ENCODE results near the gene IMPDH2. TPM values are rescaled to one million over a fixed set of nuclear protein-coding genes. Genes with fewer than 3 reads are reported as not detected.

The IMPDH2 gene
- total RNA-seq, 2 experiments from 2014 or later, result 295 to 360 TPM

DNA sequence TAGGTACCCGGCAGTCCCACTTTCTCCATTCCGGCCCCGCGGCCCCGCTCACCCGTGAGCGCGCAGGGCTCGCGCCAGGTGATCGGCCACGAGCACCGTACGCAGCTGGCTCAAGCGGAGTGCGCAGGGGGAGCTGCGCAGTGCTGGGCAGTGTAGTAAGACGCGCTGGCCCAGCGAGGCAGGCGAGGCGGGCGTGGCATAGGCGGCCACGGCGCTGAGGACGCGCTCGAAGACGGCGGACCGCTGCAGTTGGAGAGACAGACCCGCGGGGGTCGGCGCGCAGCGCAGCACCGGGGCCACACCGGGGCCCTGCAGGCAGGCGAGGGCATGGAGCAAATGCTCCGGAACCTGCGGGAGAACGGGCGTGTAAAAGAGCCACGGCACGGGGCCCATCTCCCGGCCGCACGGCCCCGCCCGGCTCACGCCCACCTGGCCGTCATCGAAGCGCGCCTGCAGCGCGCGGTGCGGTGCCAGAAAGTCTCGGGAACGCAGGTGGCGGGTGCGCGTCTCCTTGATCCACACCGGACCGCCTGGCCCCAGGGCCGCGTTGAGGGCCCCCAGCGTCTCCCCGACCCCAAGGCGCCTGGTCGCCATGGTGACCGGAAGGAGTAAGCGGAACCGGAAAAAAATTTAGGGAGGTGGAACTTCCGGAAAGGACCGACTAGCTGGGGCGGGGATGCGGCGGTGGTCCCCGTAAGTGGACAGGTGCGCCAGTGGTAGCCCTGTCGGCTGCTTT, 11.1 kb downstream of the IMPDH2 start, which contains the start of gene DALRD3:
Gene DALRD3 (minus strand): TSS at position 610 of the 736 bp plus-strand sequence. CDS start 16 bp downstream, at position 594.
- BruUV-seq (replicated peaks), result no TSS peak
- peak within 1 kb of the TSS; percentile 90 for H3K4me2 ChIP-seq (ENCODE audit: low read length)
- intact Hi-C loops (cut with micrococcal nuclease; ENCODE audit: unreplicated experiment), result no loop called here
- peaks cover 30% of the 10 kb centered on the region; the same call in 1 of the 2 replicates for H3K79me2 ChIP-seq (ENCODE audit: insufficient read depth, low read depth, low read length)
- H3K9me3 ChIP-seq (ENCODE audit: low read length), result no peaks in the 10 kb centered on the region
- H3K9me2 ChIP-seq (ENCODE audit: insufficient read depth, low read length), result no peaks in the 10 kb centered on the region
- H2AFZ ChIP-seq (ENCODE audit: low read length), result no peak within 1 kb of the TSS; the same call in 1 of the 2 replicates
- H3K36me3 ChIP-seq (ENCODE audit: insufficient read depth, low read length), result peaks cover 47% of the 10 kb centered on the region
- DNase-seq (ENCODE audit: low spot score), result peak; percentile 85
- ChIA-PET CTCF (ENCODE audit: unreplicated experiment) (interaction anchor here (1.1 kb wide), 1 partner anchor 10 kb away, joined by 3 read pairs; the partner anchor contains the start of gene WDR6), POLR2A (interaction anchor here (2.0 kb wide), 2 partner anchors 11 to 27 kb away, joined by 6 to 9 read pairs; partner anchors contain the start of gene WDR6)
- H3K27ac ChIP-seq (ENCODE audit: low read depth, low read length, poor library complexity, severe bottlenecking), result peak within 1 kb of the TSS; percentile 93
- peaks cover 26% of the 10 kb centered on the region for H3K4me1 ChIP-seq (ENCODE audit: insufficient read depth, low read length, poor library complexity, severe bottlenecking)
- TF ChIP-seq, protein P1, sequence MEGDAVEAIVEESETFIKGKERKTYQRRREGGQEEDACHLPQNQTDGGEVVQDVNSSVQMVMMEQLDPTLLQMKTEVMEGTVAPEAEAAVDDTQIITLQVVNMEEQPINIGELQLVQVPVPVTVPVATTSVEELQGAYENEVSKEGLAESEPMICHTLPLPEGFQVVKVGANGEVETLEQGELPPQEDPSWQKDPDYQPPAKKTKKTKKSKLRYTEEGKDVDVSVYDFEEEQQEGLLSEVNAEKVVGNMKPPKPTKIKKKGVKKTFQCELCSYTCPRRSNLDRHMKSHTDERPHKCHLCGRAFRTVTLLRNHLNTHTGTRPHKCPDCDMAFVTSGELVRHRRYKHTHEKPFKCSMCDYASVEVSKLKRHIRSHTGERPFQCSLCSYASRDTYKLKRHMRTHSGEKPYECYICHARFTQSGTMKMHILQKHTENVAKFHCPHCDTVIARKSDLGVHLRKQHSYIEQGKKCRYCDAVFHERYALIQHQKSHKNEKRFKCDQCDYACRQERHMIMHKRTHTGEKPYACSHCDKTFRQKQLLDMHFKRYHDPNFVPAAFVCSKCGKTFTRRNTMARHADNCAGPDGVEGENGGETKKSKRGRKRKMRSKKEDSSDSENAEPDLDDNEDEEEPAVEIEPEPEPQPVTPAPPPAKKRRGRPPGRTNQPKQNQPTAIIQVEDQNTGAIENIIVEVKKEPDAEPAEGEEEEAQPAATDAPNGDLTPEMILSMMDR (conservative IDR thresholded peaks at IDR 0.05; ENCODE audit: low read length), result no peak
- no peak for TF ChIP-seq EZH2phosphoT487 (IDR thresholded peaks at IDR 0.05; ENCODE audit: borderline replicate concordance, low read depth, low read length)
- H4K20me1 ChIP-seq (ENCODE audit: insufficient read depth, low read length), result 0 out of 2 replicates have a peak, but pooled peaks cover 2% of the 10 kb centered on the region
- H3K4me3 ChIP-seq (ENCODE audit: low read depth, low read length, poor library complexity, severe bottlenecking), result peak within 1 kb of the TSS; percentile 80

DNA sequence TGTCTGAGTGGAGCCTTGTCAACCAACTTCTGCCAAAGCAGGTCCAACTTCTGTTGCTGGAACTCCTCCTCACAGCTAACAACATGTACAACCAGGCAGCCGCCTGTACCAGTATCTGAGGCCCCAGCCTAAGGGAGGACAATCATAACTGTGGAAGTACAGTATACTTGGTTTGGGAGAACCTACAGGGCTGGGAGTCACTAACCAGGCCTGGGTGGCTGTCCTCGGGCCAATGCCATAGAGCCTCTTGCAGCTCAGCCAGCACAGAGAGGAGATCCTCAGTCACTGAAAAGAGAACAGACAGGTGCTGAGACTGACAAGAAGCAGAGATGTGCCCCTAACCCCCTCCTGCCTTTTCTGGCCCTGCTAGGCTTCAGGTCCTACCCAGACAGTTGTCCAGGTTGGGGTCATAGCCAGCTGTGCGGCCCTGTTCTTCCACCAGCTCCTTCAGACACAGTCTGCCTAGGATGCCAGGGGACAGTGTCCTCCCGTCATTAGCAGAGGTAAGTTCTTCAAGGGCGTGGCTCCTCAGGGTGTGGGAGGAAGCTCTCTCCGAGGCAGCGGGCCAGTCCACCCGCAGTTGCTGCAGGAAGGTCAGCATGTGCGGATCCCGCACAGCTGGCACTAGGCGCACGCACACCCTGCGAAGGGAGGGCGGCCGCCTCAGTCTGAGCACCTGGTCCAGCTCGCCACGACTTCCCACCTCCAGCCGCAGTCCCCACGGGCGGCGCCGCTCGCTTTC, 11.8 kb downstream of the IMPDH2 start:
- DNase-seq (ENCODE audit: low spot score), result no peak
- peak overlapping the region; percentile 80 for H3K4me3 ChIP-seq (ENCODE audit: low read depth, low read length, poor library complexity, severe bottlenecking)
- no peak overlapping the region for H2AFZ ChIP-seq (ENCODE audit: low read length)

More for the DNA sequence above, 11.8 kb downstream of the IMPDH2 start:
- H4K20me1 ChIP-seq (ENCODE audit: insufficient read depth, low read length), result no peaks in the 10 kb centered on the region
- POLR2A ChIA-PET, result interaction anchor here (0.5 to 2.0 kb wide), 2 partner anchors 10 to 1481 kb away, joined by 4 to 9 read pairs; partner anchors contain the start of gene WDR6
- peaks cover 23% of the 10 kb centered on the region; the same call in 1 of the 2 replicates for H3K79me2 ChIP-seq (ENCODE audit: insufficient read depth, low read depth, low read length)
- H3K9me3 ChIP-seq (ENCODE audit: low read length), result no peaks in the 10 kb centered on the region
- peaks cover 47% of the 10 kb centered on the region for H3K36me3 ChIP-seq (ENCODE audit: insufficient read depth, low read length)
- no peak for TF ChIP-seq EZH2phosphoT487 (IDR thresholded peaks at IDR 0.05; ENCODE audit: borderline replicate concordance, low read depth, low read length)
- TF ChIP-seq, protein P1 (conservative IDR thresholded peaks at IDR 0.05; ENCODE audit: low read length), result no peak
- intact Hi-C loops (cut with micrococcal nuclease; ENCODE audit: unreplicated experiment), result no loop called here
- no peaks in the 10 kb centered on the region for H3K9me2 ChIP-seq (ENCODE audit: insufficient read depth, low read length)
- CTCF ChIA-PET (ENCODE audit: unreplicated experiment), result interaction anchor here (1.1 kb wide), 1 partner anchor 10 kb away, joined by 3 read pairs; the partner anchor contains the start of gene WDR6
- BruUV-seq (replicated peaks), result no TSS peak
- peak overlapping the region; percentile 90 for H3K4me2 ChIP-seq (ENCODE audit: low read length)
- H3K4me1 ChIP-seq (ENCODE audit: insufficient read depth, low read length, poor library complexity, severe bottlenecking), result peaks cover 22% of the 10 kb centered on the region
- H3K27ac ChIP-seq (ENCODE audit: low read depth, low read length, poor library complexity, severe bottlenecking), result no peak overlapping the region
